Cardiac muscle cell (in vitro differentiated cells and primary cell): ENCODE results near the gene SV2C. TPM values are rescaled to one million over a fixed set of nuclear protein-coding genes. Genes with fewer than 3 reads are reported as not detected.
"Not testable (repeated sequence)": the region's sequence is repeated elsewhere in the genome, so short reads cannot be mapped to it uniquely, and the experiment has no call there.

Source experiments
- DNase-seq, 2 donors: peaks; one replicate each; pipeline versions ENCODE4 v3.0.0 to v3.0.0-alpha.2; 2010 to 2017; ENCODE audit warnings: low read depth in 1 of 2, low spot score in 1 of 2
- H3K27ac ChIP-seq: fragments of 200-600 bp; sonication (generic); 2 replicates; pipeline ENCODE4 v1.5.1; 2016
- H3K27me3 ChIP-seq: fragments of 200-600 bp; sonication (generic); 2 replicates; pipeline ENCODE4 v1.6.0; 2016; ENCODE audit warnings: control low read depth
- H3K36me3 ChIP-seq: fragments of 200-600 bp; sonication (generic); 2 replicates; pipeline ENCODE4 v1.5.1; 2016; ENCODE audit warnings: control low read depth
- H3K4me1 ChIP-seq: fragments of 200-600 bp; sonication (generic); 2 replicates; pipeline ENCODE4 v1.8.1; 2017; ENCODE audit warnings: low read depth, mild to moderate bottlenecking, mixed run types
- H3K4me3 ChIP-seq: fragments of 200-600 bp; sonication (generic); 2 replicates; pipeline ENCODE4 v1.5.1; 2016; ENCODE audit warnings: mild to moderate bottlenecking
- H3K9me3 ChIP-seq: fragments of 200-600 bp; sonication (generic); 2 replicates; pipeline ENCODE4 v1.5.1; 2017; ENCODE audit warnings: low read depth, mild to moderate bottlenecking, control low read depth
- CTCF ChIP-seq: IDR thresholded peaks from 2 replicates; pipeline ENCODE4 v1.5.1; 2012; ENCODE audit warnings: low read depth, mild to moderate bottlenecking, low read length
- polyA plus RNA-seq: library from polyadenylated mRNA; unstranded; fragments of >200 nt; fragmentation: Nextera tagmentation; extraction: Ambion mirVana; gene quantifications from 2 replicates; pipeline ENCODE4 v1.2.1, GENCODE V29; 2016
- total RNA-seq: library from RNA; depleted of rRNA; stranded (reverse); fragments of >200 nt; gene quantifications from 2 replicates; pipeline ENCODE4 v1.2.3, GENCODE V29; 2016

The SV2C gene
- total and polyA plus RNA-seq, 2 experiments from 2014 or later: 0.13 to 0.24 TPM

GRCh38 chr5:76319673-76320072 is 236.5 kb downstream of the SV2C start:
- no peak for DNase-seq
- no peak for TF ChIP-seq CTCF
- no peaks in the 10 kb centered on the region for H3K9me3 ChIP-seq

GRCh38 chr5:76323494-76323893 is 240.3 kb downstream of the SV2C start:
- H3K27ac ChIP-seq, H3K4me3 ChIP-seq, DNase-seq, H3K27me3 ChIP-seq, H3K9me3 ChIP-seq, H3K36me3 ChIP-seq: not testable (repeated sequence)
- peaks cover 16% of the 10 kb centered on the region for H3K4me1 ChIP-seq

More at GRCh38 chr5:76319673-76320072, 236.5 kb downstream of the SV2C start:
- Histone ChIP-seq H3K4me1 (no peaks in the 10 kb centered on the region), H3K27me3 (no peaks in the 10 kb centered on the region), H3K4me3 (no peak overlapping the region), H3K27ac (no peak overlapping the region), H3K36me3 (no peaks in the 10 kb centered on the region)

- no peak overlapping the region for H3K4me3 ChIP-seq
- no peaks in the 10 kb centered on the region for H3K36me3 ChIP-seq
- no peak overlapping the region for H3K27ac ChIP-seq
- no peak for TF ChIP-seq CTCF
- H3K9me3 ChIP-seq: no peaks in the 10 kb centered on the region
- H3K4me1 ChIP-seq: peaks cover 16% of the 10 kb centered on the region
- no peaks in the 10 kb centered on the region for H3K27me3 ChIP-seq
- no peak for DNase-seq
These were observed 242.1 kb downstream of the SV2C start for GRCh38 chr5:76325326-76325725.

- no peak for DNase-seq
- H3K4me3 ChIP-seq: no peak overlapping the region
- H3K9me3 ChIP-seq: no peaks in the 10 kb centered on the region
- peaks cover 16% of the 10 kb centered on the region for H3K4me1 ChIP-seq
- H3K27me3 ChIP-seq: no peaks in the 10 kb centered on the region
- TF ChIP-seq CTCF: no peak
- H3K36me3 ChIP-seq: no peaks in the 10 kb centered on the region
- H3K27ac ChIP-seq: peak overlapping the region; percentile 90
These were observed 242.8 kb downstream of the SV2C start for GRCh38 chr5:76325876-76326491.

- TF ChIP-seq CTCF: no peak
- no peaks in the 10 kb centered on the region for H3K9me3 ChIP-seq
- DNase-seq: peak in 1 of 2 donors; percentile 86
- H3K27ac ChIP-seq: peak overlapping the region; percentile 90
- no peaks in the 10 kb centered on the region for H3K36me3 ChIP-seq
- no peaks in the 10 kb centered on the region for H3K27me3 ChIP-seq
- peaks cover 16% of the 10 kb centered on the region for H3K4me1 ChIP-seq
- H3K4me3 ChIP-seq: no peak overlapping the region
These were observed 243.6 kb downstream of the SV2C start for GRCh38 chr5:76326577-76327302.

- no peak for DNase-seq
- Histone ChIP-seq H3K4me3 (no peak overlapping the region), H3K27me3 (no peaks in the 10 kb centered on the region), H3K36me3 (no peaks in the 10 kb centered on the region), H3K27ac (no peak overlapping the region), H3K9me3 (no peaks in the 10 kb centered on the region), H3K4me1 (peaks cover 16% of the 10 kb centered on the region)
- TF ChIP-seq CTCF: no peak
These were observed 246.2 kb downstream of the SV2C start for GRCh38 chr5:76329346-76329745.
